Measurements from ENCODE around the gene GIPC3.

GIPC3 gene

DNA sequence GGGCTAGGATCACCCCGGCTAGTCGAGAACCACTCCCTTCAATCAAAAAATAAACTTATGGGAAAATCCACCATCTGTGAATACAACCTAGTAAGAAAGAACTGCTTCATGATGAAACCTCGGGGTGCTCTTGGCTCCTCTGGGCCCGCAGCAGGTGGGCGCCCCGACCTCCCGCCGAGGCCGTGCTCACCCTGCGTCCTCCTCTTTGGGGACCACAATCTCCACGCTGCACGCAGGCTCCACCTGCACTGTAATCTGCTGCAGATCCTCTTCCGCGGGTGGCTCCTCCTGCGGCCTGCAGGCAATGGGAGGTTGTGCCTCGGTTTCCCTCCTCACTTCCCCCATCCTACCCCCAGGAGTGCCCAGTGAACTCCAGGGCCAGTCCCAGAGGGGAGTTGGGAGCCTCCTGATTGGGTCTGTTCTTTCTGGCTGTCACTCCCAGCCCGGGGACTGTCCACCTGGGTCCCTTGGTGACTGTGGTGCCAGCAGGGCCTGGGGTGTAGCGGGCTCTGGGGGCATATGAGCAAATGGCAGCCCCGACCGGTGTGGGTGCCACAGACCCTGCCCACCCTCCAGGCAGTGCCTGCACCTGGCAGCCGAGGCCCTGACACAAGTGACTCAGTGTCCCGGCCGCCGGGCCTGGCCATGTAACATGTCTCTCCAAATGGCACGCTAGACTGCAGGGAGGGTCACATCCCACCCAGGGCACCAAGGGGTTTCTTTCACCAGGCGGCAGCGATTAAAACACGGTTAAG, 56.4 kb downstream of the GIPC3 start:
- DNase-seq, result no peak

DNA sequence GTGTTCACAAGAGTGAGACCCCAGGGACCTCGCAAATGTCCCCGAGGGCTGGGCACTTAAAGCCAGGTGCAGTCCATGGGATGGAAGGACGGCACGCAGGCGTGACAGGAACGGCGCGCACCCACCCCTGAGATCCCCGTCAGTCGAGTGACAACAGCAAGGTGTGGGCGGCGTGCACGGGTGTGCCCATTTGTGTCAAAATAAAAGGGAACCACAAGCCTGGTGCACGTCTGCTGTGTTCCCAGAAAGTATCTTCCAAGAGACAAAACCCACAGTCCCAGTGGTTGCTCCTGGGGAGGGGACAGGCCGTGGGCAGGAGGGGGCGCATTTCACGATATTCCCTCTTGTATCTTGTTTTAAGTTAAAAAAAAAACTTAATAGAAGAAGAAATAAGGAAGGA, 57.0 kb downstream of the GIPC3 start:
- DNase-seq, result no peak

Data from OCI-M1 (cell line).